SK-N-MC (cell line): Measurements from ENCODE around the gene CYP26A1.

Experiments used
- EZH2 ChIP-seq: fragments of 200-600 bp; sonication (generic); IDR thresholded peaks from one replicate; pipeline ENCODE4 v1.6.1; 2017; ENCODE audit warnings: antibody characterized with exemption
- POLR2AphosphoS5 ChIP-seq: IDR thresholded peaks from 2 replicates; pipeline ENCODE4 v1.6.1; 2012; ENCODE audit warnings: mild to moderate bottlenecking, low read depth, low read length, borderline replicate concordance

DNA sequence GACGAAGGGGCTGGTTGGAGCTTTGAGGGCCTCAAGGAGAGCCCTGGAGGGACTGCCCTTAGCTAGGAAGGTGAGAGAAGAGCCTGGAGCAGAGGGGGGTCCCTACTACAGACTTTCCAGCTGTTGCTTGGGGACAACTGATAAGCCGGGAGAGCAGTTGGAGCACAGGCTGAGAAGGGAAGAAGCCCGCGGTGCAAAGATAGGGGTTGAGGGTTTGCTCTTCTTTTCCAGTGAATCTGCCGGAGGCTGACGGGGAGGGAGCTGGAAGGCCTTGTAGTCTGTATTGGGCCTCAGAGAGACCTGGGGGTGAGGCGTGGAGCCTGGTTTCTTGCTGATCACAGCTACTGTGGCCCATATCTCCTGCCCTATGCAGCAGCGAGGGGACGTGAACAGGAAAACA is 23.7 kb downstream of the CYP26A1 start:
- TF ChIP-seq POLR2AphosphoS5: no peak
- no peak for TF ChIP-seq EZH2
